Esophagus squamous epithelium (tissue), 4 donors: ENCODE results near the gene LMF1.

Source experiments
- POLR2A ChIP-seq, 4 donors: fragments of 450-650 bp; IDR thresholded peaks; one replicate each; pipeline ENCODE4 v1.6.1; 2017; ENCODE audit warnings: antibody characterized with exemption in 4 of 4, mild to moderate bottlenecking in 4 of 4, moderate library complexity in 3 of 4
- TF ChIP-seq, protein P1 (sequence below), 6 experiments: fragments of 450-650 bp in 4 of 6; fragments of 200-600 bp in 2 of 6; sonication (generic) in 2 of 6; IDR thresholded peaks; one replicate each; pipeline ENCODE4 v1.5.1; 2016 to 2019; ENCODE audit warnings: antibody characterized with exemption in 6 of 6, mild to moderate bottlenecking in 4 of 6, moderate library complexity in 4 of 6

DNA sequence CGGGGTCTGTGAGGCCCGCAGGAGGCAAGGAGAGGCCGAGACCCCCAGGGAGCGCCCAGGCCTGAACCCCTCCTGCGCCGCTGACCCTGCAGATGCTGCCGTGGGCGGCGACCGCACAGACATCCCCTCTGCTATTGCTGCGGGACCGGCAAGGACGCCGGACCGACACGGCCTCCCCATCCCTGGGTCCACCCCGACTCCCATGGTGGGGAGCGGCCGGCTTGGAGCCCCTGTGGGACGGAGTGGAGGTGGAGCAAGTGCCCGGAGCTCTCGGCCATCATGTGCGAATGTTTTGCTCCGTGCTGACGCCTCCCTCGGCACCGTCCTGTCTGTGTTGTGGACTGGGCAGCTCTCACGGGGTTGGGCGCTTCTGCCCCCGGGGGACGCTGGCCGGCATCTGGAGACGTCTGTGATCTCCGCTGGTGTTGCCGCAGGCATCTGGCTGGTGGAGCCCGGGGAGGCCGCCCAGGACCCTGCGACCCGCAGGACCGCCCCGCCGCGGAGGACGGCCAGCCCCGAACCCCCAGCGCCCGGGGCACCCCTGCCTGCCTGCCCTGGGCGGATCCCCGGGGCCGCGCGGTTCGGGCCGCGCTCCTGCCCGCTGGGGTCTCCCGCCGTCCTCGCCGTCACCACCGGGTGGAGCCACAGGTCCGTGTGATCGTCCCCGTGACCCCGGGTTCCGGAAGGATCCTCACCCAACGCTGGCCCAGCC, 157.4 kb downstream of the LMF1 start:
- TF ChIP-seq, protein P1, sequence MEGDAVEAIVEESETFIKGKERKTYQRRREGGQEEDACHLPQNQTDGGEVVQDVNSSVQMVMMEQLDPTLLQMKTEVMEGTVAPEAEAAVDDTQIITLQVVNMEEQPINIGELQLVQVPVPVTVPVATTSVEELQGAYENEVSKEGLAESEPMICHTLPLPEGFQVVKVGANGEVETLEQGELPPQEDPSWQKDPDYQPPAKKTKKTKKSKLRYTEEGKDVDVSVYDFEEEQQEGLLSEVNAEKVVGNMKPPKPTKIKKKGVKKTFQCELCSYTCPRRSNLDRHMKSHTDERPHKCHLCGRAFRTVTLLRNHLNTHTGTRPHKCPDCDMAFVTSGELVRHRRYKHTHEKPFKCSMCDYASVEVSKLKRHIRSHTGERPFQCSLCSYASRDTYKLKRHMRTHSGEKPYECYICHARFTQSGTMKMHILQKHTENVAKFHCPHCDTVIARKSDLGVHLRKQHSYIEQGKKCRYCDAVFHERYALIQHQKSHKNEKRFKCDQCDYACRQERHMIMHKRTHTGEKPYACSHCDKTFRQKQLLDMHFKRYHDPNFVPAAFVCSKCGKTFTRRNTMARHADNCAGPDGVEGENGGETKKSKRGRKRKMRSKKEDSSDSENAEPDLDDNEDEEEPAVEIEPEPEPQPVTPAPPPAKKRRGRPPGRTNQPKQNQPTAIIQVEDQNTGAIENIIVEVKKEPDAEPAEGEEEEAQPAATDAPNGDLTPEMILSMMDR (IDR thresholded peaks at IDR 0.05): peak; percentile 29 to 62 (median 43)
- no peak for TF ChIP-seq POLR2A (IDR thresholded peaks at IDR 0.05)
